Activated T-cell treated with anti-CD3 and anti-CD28 coated beads for 24 hours (primary cell): ENCODE measurements around the gene LDB3.

Source experiments
- DNase-seq: peaks from one replicate; pipeline ENCODE4 v3.0.0-alpha.2; 2020; ENCODE audit warnings: low read depth

LDB3 gene

DNA sequence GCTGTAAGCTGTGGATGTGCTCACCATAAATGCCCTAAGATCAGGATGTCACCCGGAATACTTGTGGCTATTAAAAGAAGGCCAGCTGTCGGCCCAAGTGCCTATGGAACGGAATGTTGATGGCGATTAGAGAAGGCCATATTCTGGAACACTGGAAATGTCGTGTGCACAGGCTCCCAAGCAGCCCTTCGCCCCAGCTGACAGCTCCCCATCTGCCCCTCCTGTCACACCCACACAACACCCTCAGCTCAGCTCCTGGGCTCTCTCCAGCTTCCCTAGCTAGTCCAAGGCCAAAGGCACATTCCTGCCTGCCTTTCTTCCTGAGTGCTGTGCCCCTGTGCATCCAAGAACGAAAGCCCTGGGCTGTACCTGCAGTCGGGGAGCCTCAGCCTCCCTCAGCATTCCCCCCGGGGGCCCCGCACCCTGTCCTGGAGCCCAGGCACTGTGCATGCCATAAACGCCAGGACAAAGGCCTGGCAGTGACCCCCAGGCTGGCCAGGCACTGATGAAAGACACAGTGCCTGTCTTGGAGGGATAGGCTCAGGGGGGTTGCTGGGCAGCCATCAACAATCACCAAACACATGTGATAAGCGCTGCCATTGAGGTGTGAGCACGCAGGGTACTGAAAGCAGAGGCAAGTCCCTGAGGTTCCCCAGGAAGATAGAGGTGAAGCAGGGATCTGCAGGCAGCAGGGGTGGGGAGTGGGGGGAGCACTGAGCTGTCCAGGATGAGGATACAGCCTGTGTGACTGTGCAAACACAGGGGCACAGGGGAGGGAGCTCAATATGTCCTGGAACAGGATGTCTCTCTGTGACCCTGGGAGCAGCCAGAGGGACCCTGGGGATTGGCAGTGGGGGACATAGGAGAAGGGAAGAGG lies 3.7 kb upstream of the LDB3 start:
- no peak for DNase-seq

DNA sequence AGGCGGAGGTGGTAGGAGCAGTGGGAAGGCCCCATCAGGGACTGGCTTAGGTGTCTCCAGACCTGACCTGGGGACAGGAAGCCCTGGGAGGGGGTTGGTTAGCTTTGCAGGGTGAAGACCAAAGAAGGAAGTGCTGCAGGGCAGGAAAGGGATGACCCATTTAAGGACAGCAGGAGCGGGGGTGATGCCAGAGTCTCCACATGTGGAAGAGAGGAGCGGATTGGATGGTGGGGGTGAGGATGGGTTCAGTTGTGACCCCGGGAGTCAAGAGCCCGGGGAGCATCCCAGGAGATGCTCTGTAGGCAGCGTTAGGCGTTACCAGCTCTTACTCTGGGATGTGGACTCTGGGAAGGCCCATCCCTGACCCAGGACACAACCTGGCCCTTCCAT lies 3.1 kb upstream of the LDB3 start:
- DNase-seq: no peak

GRCh38 chr10:86665868-86666267 lies 2.4 kb upstream of the LDB3 start:
- no peak for DNase-seq

DNA sequence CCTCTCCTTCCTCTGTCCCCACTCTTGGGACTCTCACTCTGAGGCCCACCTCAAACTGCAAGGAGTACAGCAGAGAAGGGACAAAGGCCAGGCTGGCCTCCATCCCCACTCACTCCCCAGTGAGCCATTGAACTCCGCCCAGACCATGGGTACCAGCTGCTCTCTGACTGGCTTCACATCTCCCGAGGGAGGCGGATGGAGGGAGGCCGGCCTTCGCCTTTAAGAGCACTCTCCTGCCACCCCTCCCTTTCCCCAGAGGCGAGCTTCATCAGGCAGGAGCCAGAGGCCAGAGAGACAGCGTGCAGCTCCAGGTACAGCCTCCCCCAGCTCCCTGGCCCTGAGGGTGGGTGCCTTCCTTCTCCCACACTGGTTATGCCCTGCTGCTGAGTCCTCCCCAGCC lies 1.8 kb upstream of the LDB3 start:
- DNase-seq: no peak

GRCh38 chr10:86667421-86668181 lies 710 bp upstream of the LDB3 start:
- DNase-seq: no peak

DNA sequence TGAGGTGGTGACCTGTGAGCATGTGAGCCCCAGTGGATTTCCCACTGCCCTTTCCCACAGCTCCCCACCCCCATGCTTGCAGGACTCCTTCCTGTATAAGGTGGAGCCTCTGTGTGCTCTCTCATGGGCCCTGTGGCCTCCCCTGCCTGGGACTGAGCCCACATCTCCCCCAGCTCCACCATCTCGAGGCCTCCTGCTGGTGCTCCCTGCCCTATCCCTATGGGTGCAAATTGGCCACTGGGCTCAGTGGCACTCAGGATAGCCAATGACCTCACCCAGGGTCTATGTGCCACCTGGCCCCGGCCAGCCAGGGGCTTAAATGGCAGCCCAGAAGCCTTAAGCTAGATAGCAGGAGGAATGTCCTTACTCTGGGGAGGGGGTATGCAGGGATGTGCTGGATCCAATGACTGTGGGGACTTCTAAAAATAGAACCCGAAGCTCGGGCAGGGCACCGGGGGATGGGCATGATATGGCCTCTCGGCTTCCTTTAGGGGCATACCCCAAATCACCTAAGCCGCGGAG lies 2.0 kb downstream of the LDB3 start:
- no peak for DNase-seq

GRCh38 chr10:86670876-86671275 lies 2.6 kb downstream of the LDB3 start:
- no peak for DNase-seq

DNA sequence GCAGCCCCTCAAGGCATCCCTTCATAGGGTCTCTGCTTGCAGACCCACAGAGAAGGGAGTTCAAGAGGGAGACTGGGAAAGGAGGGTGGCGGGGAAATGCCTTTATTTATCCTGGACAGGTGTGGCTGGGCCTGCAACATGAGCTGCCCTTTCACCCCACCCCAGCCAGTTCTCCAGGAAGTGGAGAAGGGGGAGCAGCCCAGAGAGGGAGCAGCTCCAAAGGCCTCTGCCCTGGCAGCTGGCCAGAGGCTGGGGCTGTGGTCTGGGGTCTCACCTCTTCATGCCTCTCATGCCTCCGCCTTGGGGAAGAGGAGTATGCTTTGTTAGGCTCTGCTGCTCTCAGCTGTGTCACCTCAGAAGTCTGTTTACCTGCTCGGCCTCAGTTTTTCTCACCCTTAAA lies 3.1 kb downstream of the LDB3 start:
- DNase-seq: no peak

GRCh38 chr10:86671985-86672710 lies 3.8 kb downstream of the LDB3 start:
- DNase-seq: no peak

DNA sequence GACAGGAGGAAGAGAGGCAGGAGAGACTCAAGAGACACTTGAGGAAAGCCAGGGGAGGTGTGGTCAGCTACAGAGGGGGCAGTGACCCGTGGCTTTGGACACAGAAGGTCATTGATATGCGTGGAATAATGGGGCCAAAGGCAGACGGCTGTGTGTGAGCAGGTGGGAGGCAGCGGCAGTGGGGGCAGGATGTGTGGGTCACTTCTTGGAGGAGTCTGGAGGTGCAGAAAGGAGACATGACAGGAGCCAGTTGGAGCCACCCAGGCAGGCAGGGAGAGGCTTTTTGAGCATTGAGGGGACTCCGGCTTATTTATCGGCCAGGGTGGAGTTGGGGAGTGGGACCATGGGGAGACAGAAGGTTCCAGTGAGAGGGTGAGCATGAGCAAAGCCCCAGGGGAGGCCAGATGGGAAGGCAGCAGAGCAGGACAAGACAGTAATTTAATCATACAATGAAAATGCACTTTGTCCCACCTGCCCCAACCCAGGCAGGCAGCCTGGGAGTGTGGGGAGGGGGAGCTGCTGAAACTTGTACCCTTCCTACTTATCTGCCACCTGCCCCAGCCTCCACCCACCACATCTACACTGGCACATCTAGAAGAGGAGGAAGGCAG lies 5.0 kb downstream of the LDB3 start:
- DNase-seq: no peak

GRCh38 chr10:86673827-86674581 lies 5.7 kb downstream of the LDB3 start:
- DNase-seq: no peak

DNA sequence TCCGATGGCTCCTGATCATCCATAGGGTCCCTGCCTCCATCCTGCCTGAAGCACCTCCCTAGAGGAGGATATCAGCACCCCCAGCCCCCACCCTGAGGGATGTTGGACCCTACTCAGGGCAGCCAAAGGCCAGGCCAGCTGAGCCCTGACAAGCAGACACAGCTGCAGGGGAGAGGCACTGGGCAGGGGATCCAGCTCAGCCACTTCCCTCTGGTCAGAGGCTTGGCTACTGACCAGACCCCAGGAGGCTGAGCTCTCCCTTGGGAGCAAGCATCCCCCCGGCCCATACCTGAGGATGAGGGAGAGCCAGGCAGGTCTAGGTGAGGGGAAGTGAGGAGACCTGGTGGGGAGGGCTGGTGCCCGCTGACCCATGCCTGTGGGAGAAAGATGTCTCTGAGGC lies 6.6 kb downstream of the LDB3 start:
- no peak for DNase-seq

- no peak for DNase-seq
Observed at GRCh38 chr10:86677374-86677773, 9.1 kb downstream of the LDB3 start.

DNA sequence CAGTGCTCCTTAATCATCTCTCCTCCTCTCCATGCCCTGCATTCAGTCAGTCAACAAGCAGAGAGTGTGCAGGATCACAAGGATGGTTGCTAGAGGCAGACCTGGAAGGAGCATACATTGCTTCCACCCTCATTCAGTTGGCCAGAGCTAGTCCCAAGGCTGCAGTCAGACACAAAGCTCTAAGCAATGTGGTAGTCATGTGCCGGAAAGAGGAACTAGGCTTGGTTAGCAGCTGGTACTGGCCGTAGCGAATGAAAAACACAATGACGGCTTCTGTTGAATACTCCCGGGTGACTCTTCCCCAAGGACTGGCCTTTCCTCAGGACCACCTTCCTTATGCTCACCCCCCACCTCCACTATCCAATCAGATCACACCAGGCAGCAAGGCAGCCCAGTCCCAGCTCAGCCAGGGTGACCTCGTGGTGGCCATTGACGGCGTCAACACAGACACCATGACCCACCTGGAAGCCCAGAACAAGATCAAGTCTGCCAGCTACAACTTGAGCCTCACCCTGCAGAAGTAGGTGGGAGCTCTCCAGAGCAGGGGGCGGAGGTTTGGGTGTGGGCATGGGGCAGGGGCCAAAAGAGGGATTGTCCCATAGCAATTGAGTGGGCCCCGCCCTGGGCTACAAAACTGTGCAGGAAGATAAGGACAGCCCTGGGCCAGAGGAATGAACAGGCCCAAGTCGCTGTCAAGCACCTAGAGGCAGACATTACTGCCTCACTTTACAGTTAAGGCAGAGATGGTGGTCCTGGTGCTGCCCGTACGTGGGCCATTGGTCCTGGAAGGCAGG lies 10.9 kb downstream of the LDB3 start:
- DNase-seq: no peak

- no peak for DNase-seq
Observed at GRCh38 chr10:86681047-86681446, 12.7 kb downstream of the LDB3 start.

DNA sequence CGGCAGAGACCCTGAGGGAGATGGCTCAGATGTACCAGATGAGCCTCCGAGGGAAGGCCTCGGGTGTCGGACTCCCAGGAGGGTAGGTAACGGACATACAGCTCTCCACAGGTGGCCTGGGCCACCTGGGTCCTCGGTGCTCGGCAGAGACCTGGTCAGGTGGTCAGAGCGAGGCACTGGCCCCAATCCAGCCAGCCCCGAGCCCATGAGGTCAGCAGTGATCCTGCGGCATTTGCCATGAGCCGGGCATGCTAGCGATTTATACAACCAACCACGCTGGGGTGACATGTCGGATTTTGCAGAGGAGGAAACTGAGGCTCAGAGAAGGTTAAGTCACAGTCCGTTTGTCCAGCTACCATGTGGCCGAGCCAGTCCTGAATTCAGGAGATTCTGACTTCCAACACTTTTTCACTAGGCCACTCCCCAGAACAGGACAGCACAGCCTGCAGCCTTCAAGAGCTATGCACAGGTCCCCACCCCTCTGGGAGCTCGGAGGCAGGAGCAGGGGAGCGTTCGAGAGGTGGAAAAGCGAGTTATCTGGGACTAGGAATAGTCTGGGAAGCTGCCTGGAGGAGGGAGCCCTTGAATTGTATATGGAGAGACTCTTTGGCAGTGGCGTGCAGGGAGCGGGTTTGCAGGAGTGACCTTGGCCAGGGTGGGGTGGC lies 13.5 kb downstream of the LDB3 start:
- no peak for DNase-seq

- DNase-seq: no peak
Observed at GRCh38 chr10:86682675-86683074, 14.4 kb downstream of the LDB3 start.

DNA sequence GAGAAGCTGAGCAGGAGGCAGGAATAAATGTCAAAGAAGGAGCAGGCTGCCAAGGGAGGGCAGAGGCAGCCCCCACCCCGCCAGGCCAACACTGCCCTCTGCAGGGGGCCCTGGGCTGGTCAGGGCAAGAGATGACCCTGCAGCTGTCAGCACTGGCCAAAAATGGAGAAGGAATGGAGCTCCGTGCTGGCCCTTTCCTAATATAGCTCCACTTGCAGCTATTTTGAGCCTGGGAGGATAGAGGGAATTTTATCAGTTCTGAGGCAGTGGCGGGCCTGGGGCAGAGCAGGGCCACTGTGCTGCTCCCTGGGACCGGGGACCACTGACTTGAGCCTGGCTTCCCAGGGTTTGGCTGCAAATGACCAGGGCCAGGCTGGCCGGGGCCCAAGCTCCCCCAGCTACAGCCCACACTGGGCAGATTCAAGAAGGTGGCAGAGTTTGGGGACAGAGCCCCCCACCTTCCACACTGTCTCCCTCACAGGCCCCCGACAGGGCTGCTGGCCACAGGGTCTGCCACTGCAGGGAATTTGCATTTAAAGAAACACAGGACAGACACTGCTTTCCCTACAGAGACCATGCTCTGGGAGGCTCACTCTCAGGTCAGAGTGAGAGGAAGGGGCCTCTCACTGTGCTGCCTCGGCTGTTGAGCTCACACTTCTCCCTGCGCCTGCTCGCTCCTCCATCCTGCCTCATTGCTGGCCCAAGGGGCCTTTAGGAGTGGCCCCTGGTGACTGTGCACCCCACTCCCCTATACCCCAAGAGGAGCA lies 16.2 kb downstream of the LDB3 start:
- no peak for DNase-seq

- no peak for DNase-seq
Observed at GRCh38 chr10:86685416-86685815, 17.1 kb downstream of the LDB3 start.
